HG02938 (cell line): ENCODE data around the gene MB.
"Not testable (repeated sequence)": the region's sequence is repeated elsewhere in the genome, so short reads cannot be mapped to it uniquely, and the experiment has no call there.

Source experiments
- ATAC-seq: cut with Tn5 transposase; IDR thresholded peaks from one replicate; pipeline ENCODE4 v1.9.1; 2021; ENCODE audit warnings: mild to moderate bottlenecking, moderate library complexity; ENCODE audit not compliant: unreplicated experiment

The MB gene

GRCh38 chr22:35638001-35638400 is 20.9 kb upstream of the MB start:
- ATAC-seq, result no peak

- ATAC-seq, result no peak
These were observed 20.1 kb upstream of the MB start for GRCh38 chr22:35637254-35637653.

GRCh38 chr22:35634943-35635540 is 17.9 kb upstream of the MB start:
- ATAC-seq, result no peak

- no peak for ATAC-seq
These were observed 16.9 kb upstream of the MB start for GRCh38 chr22:35634015-35634414.

- ATAC-seq, result no peak
These were observed 16.4 kb upstream of the MB start for GRCh38 chr22:35633520-35633919.

- no peak for ATAC-seq
These were observed 15.8 kb upstream of the MB start for GRCh38 chr22:35632935-35633334.

- ATAC-seq, result no peak
These were observed 14.5 kb upstream of the MB start for GRCh38 chr22:35631597-35631996.

- no peak for ATAC-seq
These were observed 13.8 kb upstream of the MB start for GRCh38 chr22:35630891-35631290.

- ATAC-seq, result no peak
These were observed 13.3 kb upstream of the MB start for GRCh38 chr22:35630387-35630793.

- ATAC-seq, result no peak
These were observed 12.5 kb upstream of the MB start for GRCh38 chr22:35629406-35630216.

GRCh38 chr22:35628732-35629131 is 11.6 kb upstream of the MB start:
- no peak for ATAC-seq

- ATAC-seq, result no peak
These were observed 10.3 kb upstream of the MB start for GRCh38 chr22:35627267-35628041.

- ATAC-seq, result no peak
These were observed 8.8 kb upstream of the MB start for GRCh38 chr22:35625763-35626432.

GRCh38 chr22:35624547-35624946 is 7.4 kb upstream of the MB start:
- ATAC-seq, result no peak

- not testable (repeated sequence) for ATAC-seq
These were observed 6.8 kb upstream of the MB start for GRCh38 chr22:35623885-35624284.

- ATAC-seq, result no peak
These were observed 5.2 kb upstream of the MB start for GRCh38 chr22:35622191-35622913.

GRCh38 chr22:35621451-35621850 is 4.3 kb upstream of the MB start:
- ATAC-seq, result no peak

GRCh38 chr22:35620624-35621251 is 3.6 kb upstream of the MB start:
- ATAC-seq, result no peak

- no peak for ATAC-seq
These were observed 2.4 kb upstream of the MB start for GRCh38 chr22:35619336-35620094.
